EL (cell line): ENCODE data around the gene ESF1.

ENCODE experiments used
- DNase-seq: peaks from one replicate; pipeline ENCODE4 v3.0.0-alpha.2; 2016

ESF1 gene

DNA sequence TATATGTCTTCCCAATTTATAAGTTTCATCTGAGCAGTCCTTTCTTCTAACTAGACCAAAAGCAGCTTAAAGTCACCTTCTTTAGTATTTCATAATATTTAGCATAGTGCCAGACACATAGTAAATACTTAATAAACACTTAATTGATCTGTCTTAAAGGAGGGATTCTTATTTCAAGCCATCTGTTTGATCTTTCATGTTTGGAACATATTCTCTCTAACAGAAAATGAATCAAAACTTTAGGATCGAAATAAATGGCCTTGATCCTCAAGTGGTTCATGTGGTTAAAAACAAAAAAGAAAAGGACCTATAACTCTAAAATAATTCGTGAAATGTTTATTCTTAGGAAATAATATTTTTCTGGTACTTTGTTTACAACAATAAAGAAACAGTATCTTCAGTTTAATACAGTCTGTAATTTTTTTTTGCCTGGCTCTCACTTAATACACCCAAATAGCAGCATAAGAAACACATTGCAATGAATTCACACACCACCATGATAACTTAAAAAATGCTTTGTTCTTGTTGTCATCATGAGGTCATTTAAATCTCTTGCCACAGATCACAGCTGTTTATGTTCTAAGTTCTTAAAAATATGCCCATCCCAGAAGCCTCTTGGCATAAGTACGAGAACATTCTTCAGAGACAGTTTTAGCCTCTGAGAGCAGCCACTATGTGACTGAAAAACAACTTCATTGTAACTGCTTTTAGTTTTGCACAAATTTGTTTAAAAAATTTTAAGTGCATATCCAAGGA, 48.1 kb downstream of the ESF1 start:
- DNase-seq, result peak; percentile 16

DNA sequence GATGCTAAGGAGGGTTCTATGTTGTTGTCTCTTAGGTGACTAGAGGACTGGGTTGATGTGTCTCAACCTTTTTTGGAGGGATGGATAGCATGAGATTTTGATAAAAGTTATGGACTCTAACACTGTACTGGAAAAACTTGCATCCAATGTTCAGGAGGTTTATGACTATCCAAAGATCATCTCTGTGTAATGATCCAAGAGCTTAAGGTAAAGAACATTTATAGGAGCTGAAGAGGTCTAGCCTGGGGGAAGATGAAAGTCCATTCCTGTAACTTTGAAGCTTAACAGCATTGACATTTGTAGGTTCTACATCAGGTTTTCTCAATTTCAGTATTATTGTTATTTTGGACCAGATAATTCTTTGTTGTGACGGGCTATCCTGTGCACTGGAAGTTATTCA, 48.9 kb downstream of the ESF1 start:
- DNase-seq, result no peak

DNA sequence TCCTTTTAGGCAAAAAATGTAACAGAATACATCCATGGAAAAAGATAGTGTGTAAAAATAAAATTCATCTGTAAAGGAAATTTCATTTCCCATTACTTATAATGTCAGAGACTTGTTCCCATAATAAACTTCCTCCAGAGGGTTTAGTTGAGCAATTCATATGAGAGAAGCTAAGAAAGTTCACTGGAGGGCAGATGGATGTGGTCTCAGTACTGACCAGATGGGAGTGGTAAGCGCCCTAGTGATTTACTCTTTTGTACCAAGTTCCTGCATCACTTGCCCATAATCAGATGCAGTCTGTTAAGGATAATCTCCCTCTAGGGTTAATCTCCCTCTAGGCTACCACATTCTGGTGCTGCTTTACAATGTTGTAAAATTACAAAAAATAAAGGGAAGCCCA, 61.7 kb downstream of the ESF1 start:
- peak; percentile 4 for DNase-seq

DNA sequence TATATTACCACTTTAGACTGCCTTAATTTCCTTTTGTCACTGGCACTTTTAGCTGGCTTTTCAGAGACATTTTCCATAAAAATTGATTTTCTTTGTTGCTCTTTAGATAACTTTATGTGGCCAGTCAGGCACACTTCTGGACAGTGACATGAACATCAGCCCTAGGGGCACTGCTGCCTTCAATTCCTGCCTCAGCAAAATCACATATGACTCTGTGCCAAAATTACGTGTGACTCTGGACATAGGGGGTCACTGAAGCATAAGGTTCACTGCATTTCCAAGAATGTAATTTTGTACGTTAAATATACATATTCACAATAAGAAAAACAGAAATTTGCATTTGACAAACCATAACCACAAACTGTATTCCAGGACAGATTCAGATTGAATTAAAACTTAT, 66.5 kb downstream of the ESF1 start:
- no peak for DNase-seq

DNA sequence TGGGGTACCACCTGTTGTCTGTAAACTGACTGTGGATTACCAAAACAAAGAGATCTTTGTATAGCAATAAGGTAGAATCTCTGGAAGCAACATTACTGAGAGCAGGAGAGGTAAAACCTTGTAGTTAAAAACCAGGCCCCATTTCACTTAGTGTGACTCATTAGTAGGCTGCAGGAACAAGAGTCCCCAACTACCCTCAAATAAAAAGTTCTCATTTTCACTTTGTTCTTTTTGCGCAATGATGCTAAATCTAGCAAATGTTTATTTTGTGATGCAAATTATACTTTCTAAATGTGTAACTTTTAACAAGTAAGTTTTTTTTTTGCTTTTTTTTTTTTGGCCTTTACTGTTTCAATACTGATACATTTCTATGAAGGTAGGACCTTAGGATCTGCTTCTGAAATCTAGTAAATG, 67.1 kb downstream of the ESF1 start:
- DNase-seq, result no peak

DNA sequence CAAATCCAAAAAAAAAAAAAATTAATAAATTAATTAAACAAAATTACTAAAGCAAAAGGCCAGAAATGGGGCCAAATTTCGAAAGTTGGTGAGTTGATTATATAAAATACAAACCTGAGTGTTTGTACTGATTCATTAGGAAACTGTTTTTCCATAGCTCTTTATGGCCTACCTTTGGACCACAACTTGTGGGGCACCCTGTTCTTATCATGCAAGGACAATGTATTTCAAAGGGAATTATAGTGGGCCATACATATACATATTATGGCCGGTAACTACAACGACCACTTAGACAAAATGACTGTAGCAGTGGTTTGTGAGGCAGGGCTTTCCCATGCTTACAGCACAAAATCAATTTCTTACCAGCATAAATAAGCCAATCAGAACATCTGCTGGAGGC, 69.5 kb downstream of the ESF1 start:
- DNase-seq, result no peak

DNA sequence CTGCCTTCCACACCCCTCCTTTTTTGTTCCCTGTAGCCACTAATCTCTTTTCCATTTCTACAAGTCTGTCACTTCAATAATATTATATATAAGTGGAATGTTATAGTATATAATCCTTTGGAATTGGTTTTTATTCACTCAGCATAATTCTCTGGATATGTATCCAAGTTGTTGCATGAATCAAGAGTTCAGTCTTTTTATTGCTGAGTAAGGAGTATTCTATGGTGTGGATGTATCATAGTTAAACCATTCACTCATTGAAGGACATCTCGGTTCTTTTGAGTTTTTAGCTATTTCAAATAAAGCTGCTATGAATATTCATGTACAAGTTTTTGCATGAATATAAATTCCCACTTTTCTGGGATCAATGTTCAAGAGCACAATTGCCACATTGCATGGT, 76.5 kb downstream of the ESF1 start:
- DNase-seq, result no peak

DNA sequence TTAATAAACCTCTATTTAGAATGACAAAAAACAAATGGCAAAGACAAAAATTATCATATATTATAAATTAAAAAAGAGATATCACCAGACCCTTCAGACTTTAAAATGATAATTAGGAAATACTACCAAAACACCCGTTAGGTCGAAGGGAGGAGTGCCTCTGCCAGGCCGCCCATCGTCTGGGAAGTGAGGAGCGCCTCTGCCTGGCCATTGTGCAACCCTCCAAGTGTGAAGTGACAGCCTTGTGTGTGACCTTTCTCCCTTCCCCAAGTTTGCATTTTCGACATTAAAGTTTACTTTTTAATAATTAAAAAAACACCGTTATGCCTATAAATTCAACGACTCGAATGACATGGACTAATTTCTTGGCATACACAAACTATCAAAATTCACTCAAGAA, 81.5 kb downstream of the ESF1 start:
- no peak for DNase-seq

DNA sequence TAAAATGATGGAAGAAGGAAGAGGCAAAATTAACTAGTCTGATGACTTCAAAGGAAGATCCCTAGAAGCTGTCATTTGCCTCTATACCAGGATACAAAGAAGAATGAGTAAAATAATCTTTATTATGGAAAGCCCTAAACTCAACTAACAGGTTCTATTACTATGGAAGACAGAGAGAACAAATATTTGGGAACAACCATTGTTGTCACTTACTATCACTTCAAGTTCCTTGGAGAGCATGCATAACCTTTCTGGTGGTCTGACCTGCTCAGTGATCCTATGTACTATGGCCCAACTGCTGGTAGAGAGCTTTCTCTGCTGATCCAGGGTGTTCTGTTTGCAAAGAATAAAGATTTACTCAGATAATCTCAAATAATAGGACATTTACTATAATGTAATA, 83.2 kb downstream of the ESF1 start:
- no peak for DNase-seq

DNA sequence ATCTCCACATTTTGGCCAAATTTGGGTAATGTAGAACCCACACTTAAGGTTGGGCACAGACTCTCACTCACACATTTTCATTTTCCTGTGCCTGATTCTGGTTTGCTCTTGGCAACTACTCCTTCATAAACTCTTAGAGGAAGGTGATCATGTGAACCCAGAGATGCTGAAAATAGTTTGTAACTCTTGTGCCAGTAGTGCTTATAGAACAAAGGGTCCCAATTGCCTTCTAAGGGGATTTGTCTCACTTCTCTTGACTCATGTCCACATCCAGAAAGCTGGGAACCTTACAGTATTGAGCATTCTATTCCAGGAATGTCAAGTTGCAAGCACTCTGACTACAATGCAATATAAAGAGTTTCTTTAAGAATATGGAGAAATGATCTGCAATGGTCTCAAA, 84.0 kb downstream of the ESF1 start:
- DNase-seq, result no peak

DNA sequence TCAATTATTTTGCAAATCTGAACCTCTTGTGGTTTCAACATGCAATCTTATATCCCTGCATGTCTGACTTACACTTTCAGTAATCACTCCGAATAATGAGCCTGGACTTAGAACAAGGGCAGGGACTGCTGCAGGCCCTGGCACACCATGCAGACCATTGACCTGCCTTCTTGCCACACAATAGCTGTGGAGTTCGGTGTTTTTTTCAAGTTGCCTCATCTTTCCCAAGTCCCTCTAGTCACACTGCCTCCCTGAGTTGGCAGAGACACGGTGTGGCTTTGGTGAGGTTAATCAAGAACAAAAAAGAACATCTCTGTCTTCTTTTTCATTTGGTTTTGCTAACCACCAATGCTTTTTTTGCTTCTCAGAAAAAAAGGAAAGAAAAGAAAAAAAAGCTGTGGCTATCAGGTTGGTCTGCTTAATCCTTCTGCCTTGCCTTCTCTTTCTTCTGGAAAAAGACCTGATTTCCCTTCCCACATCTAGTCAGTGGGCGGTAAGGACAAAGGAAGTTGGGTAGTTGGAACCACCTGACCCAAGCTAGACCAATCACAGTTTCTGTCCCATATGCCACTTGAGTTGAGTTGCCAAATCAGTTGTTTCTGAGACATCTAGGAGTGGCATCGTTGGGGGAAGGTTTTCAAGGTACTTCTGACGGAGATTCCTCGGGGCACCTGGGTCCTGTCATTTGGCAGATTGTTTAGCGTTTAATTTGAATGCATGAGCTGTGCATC, 90.1 kb downstream of the ESF1 start:
- DNase-seq, result no peak

DNA sequence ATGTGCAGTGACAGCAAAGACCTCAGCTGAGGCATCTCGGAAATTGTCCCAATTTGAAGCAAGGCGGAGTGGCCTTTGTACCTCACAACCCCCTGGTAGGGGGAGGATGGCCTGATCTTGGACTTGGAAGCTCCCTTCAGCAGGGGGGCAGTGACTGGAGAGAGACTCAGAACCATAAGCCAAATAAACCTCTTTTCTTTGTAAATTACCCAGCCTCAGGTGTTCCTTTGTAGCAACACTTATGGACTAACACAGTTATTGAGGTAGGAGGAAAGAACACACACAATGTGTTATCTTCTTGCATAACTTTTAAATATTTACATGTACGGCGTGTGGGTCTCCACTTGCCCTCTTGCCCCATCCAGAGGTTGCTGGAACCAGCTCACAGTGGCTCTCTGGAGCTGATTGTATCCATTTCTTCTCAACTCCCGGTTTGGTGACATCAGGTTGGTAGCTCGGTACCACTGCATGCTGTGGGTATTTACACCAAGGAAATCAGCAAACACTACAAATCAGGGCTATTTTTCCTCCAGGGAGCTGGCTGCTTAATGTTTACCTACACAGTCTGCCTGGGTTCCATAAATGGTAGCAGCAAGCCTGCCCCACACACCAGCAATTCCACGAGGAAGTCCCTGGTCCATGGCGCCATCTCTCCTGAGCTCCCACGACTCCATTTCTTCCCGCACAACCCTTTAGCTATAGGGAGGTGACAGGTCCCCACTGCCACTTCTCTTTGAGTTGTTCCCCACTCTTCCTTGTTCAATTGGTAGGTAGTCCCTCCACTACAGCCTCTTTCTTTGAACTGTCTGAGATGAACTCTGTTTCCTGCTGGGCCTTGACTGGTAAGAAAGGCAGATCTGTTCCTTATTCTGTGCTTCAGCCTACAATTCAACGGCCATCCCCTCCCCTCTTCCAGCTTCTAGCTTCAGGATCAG, 91.7 kb downstream of the ESF1 start:
- DNase-seq, result no peak

DNA sequence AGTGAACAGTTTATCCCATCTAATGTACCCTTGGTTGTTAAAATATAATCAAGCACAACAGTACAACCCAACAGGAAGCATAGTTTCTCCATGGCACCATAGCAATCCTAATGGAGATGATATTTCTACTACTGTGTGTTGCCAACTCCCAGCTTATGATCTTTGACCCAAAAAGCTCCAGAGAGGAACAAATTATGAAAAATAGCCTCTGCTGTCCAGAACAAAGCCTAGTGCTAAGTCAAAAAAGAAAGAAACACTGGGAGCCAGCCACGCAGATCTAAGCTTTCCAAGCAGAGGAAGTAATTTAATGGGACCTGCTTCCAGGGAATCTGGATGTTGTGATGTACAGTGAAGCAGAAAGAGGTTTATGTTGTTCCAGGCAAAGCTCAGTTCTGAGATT, 93.8 kb downstream of the ESF1 start:
- DNase-seq, result no peak

DNA sequence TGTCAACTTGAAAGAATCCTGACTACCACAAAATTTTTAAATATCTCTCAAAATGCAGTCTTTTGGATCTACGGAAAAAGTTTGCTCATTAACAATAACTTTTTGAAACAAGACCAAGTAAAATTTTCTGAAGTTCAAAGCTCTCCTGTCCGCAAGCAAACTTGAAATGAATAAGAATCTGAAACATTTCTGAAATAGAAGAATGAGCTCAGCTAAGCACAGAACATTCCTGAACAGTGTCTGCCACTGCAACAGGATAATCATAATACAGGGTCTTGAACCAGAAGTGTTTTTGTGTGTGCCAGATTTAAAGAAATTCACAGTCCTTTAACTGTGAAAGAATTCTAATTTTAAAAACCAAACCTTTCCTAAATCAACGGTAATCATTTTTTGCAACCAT, 96.9 kb downstream of the ESF1 start:
- no peak for DNase-seq

DNA sequence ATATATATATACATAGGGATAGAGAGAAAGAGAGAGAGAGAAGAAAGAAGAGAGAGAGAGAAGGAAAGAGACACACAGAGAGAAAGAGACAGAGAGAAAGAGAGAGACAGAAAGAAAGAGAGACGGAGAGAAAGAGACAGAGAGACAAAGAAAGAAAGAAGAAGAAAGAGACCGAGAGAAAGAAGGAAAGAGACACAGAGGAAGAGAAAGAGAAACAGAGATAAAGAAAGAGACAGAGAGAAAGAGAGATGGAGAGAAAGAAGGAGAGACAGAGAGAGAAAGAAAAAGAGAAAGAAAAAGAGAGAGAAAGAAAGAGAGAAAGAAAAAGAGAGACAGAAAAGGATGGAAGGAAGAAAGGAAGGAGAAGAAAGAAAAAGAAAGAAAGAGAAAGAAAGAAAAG, 99.1 kb downstream of the ESF1 start:
- DNase-seq, result no peak

DNA sequence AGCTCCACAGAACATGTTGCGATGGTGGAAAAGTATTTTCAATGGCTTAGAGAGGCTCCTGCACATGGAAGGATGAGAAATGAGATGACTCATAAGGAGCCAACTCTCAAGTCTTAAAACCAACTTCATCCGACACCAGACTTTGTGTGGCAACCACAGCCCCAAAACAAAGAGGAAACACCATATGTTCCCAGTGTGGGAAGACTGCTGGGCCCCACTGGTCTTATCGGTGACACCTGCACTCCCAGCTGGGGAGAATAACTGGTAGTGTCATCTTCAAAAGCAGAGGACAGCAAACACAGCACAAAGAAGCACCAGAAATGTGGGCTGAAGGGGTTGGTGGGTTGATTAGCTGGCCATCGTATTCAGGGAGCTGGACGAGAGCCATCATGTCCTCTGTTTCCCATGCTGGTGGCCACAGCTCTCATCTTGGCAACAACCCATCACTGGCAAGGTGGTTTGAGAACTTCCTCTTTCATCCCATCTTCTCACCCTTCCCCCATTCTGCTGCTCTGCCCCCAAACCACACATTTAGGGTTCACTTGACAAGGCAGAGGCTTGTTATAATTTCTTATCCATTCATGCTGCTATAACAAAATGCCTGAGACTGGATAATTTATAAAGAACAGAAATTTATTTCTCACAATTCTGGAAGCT, 100.0 kb downstream of the ESF1 start:
- no peak for DNase-seq

DNA sequence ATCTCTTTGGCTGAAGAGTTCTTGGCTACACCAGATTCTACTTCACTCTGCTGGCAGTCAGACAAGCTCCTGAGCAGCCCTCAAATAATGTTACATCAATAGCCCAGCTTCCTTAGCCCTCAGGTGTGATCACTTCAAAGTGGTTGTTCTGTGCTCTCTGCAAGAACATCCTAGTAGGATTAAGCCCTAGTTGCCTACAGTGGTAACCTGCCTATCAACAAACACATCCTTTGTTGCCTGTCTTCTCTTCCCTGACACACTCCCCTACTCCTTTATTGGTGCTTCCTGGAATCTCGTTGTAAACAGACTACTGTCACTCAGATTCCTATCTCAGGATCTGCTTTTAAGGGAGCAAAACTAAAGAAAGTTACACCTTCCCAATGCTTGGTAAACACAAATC, 100.9 kb downstream of the ESF1 start:
- no peak for DNase-seq

DNA sequence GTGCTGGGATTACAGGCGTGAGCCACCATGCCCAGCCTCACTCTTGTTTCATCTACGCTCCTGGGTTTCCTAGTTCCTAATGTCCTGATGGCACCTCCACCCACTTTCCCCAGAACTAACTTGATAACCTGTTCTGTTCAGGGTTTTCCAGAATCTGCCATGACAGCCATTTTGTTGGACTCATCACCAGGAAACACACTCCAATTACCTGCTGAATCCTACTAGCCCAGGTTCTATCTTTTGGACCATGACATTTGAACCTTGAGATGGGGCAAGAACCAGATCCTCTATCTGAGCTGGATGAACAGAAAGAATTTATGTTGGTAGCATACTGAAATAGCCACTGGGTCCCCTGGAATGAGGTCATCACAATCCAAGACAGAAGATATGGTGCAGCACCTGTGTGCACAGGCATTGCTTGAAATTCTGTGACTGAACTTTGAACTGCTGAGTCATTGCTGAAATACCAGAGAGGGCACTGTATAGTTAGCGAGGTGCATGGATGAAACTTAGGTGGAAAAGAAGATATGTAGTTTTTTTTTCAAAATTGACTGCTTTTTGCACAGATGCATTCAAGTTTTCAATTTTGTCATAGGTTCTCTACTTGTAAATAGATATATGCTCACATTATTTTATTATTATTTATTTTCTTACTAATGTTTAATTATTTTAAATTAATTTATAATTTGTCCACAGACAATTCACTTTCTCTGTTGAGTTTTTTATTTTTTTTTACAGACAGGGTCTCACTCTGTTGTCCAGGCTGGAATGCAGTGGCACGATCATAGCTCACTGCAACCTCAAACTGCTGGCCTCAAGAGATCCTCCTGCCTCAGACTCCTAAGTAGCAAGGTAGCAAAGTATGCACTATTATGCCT, 103.2 kb downstream of the ESF1 start:
- DNase-seq, result no peak

DNA sequence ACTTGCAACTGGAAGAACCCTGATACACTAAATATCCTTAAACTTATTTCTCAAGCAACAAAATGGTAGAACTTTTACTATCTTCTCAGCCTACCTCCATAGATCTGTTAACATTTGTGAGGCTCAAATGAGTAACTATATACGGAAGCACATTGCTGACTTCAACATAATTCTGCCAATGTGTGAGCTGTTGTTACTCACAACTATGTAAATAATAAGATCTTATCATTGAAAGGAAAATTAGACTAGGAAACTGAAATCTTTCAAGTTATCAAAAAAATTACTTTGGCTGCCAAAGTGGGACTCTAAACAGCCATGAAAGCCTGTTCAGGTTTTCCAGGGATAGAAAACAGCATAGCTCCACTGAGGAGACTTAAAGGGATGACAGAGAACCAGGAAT, 105.8 kb downstream of the ESF1 start:
- DNase-seq, result no peak

DNA sequence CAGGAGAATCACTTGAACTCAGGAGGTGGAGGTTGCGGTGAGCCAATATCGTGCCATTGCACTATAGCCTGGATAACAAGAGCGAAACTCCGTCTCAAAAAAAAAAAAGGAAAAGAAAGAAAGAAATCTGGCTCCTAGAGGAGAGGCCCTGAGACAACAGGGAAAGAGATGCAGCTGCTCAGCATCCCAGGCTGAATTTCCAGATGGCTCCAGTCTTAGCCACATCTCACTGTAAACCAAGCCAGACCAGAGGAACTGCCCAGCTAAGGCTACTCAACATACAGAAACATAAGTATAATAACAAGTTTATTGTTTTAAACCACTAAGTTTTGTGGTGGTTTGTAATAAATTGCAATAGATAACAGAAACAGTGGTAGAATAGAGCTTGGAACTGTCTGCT, 107.5 kb downstream of the ESF1 start:
- DNase-seq, result no peak

DNA sequence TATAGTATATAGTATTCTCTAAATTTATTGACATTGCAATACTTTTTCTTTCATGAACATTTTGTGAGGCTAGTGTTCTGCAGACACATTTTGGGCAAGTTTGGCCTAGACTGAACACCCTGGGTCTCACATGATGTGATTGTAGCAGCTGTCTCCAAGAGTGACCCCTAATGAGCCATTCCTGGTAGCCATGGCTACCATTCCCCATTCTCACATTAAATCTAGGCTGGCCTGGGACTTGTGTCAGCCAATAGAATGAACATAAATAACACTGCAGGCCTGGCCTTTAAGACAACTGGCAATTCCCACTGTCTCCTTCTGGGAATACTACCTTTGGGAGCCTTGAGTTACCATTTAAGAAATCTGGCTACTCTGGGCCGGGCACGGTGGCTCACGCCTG, 108.0 kb downstream of the ESF1 start:
- no peak for DNase-seq

DNA sequence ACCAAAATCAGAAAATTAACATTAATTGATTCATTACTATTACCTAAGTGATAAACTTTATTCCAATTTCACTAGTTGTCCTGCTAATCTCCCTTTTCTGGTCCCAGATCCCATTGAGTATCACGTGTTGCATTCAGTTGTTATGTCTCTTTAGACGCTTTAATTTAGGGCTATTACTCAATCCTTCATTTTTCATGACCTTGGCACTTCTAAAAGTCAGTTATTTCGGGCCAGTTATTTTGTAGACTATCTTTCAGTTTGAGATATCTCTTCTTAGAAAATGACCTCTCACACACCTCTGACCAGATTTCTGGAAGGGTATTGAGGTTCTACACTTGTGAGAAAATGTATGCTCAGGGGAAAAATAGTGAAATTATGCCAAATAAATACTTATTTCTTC, 112.0 kb downstream of the ESF1 start:
- no peak for DNase-seq
